Measurements from ENCODE around the gene CEACAM18. TPM values are rescaled to one million over a fixed set of nuclear protein-coding genes. Genes with fewer than 3 reads are reported as not detected.

Gene CEACAM18
- total and polyA plus RNA-seq, 10 of the 15 experiments (the other 5 are each of a cell fraction or from before 2014, with no cell fraction given), result not detected

DNA sequence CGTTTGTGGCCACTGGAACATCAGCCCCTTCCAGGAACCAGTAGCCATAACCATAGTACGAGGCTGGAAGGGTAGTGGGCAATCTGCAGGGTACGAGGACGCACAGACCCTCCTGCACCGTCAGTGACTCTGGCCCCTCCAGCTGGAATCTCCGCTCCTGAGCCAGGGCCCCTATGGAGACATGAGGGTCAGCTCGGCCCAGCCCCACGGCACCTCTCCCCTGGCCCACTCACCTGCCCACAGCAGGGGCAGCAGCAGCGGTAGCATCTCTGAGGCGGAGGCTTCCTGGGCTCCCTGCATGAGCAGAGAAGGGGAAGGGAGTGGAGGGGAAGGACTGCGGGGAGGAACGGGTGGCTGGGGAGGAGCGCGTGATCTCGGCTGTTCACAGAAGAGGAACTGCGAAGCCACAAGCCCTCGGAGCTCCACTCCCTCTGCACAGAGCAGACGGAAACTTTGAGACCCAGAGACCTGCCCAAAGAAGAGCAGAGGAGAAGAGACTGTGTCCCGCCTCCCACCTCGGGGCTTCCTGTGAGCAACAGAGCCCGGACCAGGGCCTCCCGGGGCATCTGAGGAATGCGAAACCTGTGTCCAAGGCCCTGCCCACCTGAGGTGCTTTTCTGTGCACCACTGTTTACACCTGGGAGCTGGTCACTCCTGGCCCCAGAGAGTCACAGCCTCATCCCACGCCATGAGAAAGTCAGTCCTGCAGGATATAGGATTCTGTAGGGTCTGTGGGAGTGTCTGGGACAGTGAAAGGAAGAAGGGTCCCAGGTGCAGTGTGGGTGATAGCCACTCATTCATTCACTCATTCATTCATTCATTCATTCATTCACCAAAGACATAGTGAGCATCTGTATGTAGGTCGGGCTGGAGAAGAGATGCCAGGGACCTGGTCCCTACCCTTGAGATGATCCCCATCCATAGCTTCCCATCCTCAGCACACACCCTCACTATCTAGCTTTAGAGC lies 53.3 kb downstream of the CEACAM18 start, which contains the start of gene SIGLEC6 (continued):
- peak; percentile 94 for TF ChIP-seq ZNF24 (IDR thresholded peaks at IDR 0.05)
- TF ChIP-seq KDM1A (IDR thresholded peaks at IDR 0.05; ENCODE audit: borderline replicate concordance), result no peak
- no peak for TF ChIP-seq POLR2A (IDR thresholded peaks at IDR 0.05; ENCODE audit: low read depth, low read length)
- TF ChIP-seq, protein P1, sequence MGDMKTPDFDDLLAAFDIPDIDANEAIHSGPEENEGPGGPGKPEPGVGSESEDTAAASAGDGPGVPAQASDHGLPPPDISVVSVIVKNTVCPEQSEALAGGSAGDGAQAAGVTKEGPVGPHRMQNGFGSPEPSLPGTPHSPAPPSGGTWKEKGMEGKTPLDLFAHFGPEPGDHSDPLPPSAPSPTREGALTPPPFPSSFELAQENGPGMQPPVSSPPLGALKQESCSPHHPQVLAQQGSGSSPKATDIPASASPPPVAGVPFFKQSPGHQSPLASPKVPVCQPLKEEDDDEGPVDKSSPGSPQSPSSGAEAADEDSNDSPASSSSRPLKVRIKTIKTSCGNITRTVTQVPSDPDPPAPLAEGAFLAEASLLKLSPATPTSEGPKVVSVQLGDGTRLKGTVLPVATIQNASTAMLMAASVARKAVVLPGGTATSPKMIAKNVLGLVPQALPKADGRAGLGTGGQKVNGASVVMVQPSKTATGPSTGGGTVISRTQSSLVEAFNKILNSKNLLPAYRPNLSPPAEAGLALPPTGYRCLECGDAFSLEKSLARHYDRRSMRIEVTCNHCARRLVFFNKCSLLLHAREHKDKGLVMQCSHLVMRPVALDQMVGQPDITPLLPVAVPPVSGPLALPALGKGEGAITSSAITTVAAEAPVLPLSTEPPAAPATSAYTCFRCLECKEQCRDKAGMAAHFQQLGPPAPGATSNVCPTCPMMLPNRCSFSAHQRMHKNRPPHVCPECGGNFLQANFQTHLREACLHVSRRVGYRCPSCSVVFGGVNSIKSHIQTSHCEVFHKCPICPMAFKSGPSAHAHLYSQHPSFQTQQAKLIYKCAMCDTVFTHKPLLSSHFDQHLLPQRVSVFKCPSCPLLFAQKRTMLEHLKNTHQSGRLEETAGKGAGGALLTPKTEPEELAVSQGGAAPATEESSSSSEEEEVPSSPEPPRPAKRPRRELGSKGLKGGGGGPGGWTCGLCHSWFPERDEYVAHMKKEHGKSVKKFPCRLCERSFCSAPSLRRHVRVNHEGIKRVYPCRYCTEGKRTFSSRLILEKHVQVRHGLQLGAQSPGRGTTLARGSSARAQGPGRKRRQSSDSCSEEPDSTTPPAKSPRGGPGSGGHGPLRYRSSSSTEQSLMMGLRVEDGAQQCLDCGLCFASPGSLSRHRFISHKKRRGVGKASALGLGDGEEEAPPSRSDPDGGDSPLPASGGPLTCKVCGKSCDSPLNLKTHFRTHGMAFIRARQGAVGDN (IDR thresholded peaks at IDR 0.05), result no peak
- TF ChIP-seq, protein P2, sequence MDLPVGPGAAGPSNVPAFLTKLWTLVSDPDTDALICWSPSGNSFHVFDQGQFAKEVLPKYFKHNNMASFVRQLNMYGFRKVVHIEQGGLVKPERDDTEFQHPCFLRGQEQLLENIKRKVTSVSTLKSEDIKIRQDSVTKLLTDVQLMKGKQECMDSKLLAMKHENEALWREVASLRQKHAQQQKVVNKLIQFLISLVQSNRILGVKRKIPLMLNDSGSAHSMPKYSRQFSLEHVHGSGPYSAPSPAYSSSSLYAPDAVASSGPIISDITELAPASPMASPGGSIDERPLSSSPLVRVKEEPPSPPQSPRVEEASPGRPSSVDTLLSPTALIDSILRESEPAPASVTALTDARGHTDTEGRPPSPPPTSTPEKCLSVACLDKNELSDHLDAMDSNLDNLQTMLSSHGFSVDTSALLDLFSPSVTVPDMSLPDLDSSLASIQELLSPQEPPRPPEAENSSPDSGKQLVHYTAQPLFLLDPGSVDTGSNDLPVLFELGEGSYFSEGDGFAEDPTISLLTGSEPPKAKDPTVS (IDR thresholded peaks at IDR 0.05; ENCODE audit: low read depth, low read length), result no peak
- no peak for TF ChIP-seq RCOR1 (conservative IDR thresholded peaks at IDR 0.05; ENCODE audit: low read depth, low read length)
- 0 out of 2 replicates have a peak, but pooled peaks have one; percentile 31 for TF ChIP-seq GATAD2B (conservative IDR thresholded peaks at IDR 0.05; ENCODE audit: low read depth)
- TF ChIP-seq CHD1 (IDR thresholded peaks at IDR 0.05; ENCODE audit: low read depth, low read length), result no peak
- no peak for TF ChIP-seq NR2F1 (conservative IDR thresholded peaks at IDR 0.05)
- no peak for TF ChIP-seq MYC (IDR thresholded peaks at IDR 0.05; ENCODE audit: insufficient read depth, insufficient read length, insufficient replicate concordance, low read length, severe bottlenecking)
- no peak for TF ChIP-seq RELA (IDR thresholded peaks at IDR 0.05; ENCODE audit: borderline replicate concordance, partially characterized antibody)
- TF ChIP-seq, protein P3, sequence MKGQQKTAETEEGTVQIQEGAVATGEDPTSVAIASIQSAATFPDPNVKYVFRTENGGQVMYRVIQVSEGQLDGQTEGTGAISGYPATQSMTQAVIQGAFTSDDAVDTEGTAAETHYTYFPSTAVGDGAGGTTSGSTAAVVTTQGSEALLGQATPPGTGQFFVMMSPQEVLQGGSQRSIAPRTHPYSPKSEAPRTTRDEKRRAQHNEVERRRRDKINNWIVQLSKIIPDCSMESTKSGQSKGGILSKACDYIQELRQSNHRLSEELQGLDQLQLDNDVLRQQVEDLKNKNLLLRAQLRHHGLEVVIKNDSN (IDR thresholded peaks at IDR 0.05; ENCODE audit: borderline replicate concordance, extremely low read length, insufficient read depth, low read depth, low read length), result no peak
- TF ChIP-seq, protein P4, sequence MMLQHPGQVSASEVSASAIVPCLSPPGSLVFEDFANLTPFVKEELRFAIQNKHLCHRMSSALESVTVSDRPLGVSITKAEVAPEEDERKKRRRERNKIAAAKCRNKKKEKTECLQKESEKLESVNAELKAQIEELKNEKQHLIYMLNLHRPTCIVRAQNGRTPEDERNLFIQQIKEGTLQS (IDR thresholded peaks at IDR 0.05; ENCODE audit: borderline replicate concordance, extremely low read depth, low read depth, low read length), result no peak
- TF ChIP-seq ZNF622 (IDR thresholded peaks at IDR 0.05), result no peak
- no peak for TF ChIP-seq POU2F2 (IDR thresholded peaks at IDR 0.05; ENCODE audit: borderline replicate concordance, low read depth, low read length)
- TF ChIP-seq, protein P5, sequence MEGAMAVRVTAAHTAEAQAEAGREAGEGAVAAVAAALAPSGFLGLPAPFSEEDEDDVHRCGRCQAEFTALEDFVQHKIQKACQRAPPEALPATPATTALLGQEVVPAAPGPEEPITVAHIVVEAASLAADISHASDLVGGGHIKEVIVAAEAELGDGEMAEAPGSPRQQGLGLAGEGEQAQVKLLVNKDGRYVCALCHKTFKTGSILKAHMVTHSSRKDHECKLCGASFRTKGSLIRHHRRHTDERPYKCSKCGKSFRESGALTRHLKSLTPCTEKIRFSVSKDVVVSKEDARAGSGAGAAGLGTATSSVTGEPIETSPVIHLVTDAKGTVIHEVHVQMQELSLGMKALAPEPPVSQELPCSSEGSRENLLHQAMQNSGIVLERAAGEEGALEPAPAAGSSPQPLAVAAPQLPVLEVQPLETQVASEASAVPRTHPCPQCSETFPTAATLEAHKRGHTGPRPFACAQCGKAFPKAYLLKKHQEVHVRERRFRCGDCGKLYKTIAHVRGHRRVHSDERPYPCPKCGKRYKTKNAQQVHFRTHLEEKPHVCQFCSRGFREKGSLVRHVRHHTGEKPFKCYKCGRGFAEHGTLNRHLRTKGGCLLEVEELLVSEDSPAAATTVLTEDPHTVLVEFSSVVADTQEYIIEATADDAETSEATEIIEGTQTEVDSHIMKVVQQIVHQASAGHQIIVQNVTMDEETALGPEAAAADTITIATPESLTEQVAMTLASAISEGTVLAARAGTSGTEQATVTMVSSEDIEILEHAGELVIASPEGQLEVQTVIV (IDR thresholded peaks at IDR 0.05; ENCODE audit: borderline replicate concordance, partially characterized antibody), result no peak
- peak; percentile 31 to 53; a peak in 2 of 4 replicates for TF ChIP-seq EP300 (IDR thresholded peaks at IDR 0.05; ENCODE audit: borderline replicate concordance in 1 of 2, control insufficient read depth in 1 of 2, low read depth in 2 of 2, low read length in 2 of 2)
- 0 out of 2 replicates have a peak, but pooled peaks have one; percentile 41 for TF ChIP-seq IRF4 (IDR thresholded peaks at IDR 0.05; ENCODE audit: low read depth, low read length)

Data from GM12878 (cell line).